Measurements from ENCODE around the gene STXBP4.

Gene STXBP4

DNA sequence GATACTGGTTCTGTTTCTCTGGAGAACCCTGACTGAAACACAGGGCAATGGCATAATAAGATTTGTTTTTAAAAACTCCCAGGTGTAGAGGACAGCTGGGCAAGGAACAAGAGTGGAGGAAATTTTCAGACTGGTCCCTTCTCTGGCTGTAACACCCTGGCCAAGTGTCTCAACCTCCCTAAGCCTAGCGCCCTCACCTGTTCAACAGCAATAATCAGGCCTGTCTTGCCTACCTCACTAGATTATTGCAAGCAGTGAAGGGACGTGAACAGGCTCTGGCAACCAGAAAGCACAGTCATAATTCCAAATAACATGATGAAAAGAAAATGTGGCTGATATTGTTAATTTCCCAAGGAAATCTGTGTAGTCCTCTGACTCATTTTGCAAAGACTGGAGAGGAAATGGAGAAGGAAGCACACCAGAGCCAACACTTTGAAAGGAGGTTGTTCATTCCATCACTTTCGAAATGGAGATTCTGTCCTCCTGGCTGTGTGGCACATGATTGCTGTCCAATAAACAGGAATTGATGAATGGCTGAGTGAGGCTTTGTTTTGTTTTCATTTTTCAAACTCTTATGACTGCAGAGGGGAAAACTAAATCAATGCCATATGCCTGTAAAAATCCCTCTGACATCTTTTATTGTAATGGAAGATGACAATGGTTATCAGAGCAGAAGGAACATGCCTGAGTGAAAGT, 208.7 kb downstream of the STXBP4 start:
- DNase-seq, result no peak

GRCh38 chr17:55177855-55178217, 209.3 kb downstream of the STXBP4 start:
- no peak for DNase-seq

DNA sequence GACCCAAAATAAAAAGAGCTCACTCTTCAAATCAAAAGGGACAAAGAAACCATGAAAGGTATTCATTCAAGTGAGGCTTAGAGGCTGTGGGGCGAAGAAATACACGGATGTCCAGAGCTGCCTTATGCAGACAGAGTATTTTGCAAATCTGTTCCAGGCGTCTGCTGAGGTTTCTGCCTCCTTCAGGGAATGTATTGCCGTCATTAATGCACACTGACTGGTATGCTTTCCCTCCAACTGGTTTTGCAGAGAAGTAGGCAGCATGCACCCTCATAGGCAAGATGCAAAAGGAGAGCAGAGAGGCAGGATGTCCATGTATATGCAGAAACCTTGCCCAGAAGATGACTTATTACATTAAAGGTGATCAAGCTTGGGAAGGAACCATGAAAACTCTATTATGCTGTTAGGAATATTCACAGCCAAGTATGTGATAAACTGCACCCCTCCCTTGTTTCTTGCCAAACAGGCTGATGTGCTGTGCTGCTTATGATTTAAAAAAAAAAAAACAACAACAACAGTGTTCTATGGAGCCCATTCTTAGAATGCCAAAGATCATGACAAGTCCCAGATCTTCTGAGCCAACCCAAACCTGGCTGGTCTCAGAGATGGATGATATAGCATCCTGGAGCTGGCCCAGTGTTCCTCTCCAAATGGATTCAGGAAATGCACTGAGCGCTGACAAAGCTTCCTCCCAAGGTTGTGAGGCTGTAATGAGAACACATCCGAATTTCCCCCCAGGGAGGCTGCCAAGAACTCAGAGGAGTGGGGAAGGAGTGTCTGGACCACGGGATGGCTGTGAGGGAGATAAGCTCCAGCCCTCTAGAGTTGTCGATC, 218.6 kb downstream of the STXBP4 start:
- DNase-seq, result no peak

GRCh38 chr17:55190748-55191147, 222.2 kb downstream of the STXBP4 start:
- no peak for DNase-seq

DNA sequence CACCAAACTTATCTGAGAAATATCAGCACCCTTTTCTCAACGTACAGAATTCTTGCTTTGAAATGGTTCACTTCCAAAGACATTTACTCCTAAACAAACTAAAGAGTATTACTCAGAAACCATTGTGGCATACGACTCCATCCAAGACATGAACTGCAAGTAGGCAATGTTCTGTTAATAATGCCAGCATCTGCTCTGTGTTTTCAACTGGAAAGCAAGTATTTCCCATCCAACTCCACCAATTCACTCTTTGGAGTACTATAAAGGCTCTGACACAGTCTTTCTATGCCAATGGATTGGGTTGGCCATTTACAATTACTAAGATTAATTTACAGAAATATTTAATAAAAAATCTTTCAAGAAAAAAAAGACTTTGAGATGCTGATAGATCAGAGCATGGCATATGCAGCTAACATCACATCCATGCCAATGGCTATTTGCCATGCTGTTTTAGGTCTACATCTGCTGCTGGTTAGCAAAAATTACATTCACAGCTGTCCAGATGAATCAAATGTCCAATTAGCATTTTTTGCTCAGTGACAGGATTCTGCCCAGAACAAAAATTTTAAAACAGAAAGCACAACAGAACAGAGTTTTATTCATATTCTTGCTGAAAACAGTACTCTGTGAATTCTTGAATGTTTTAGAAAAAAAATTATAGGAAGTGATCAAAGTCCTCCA, 230.3 kb downstream of the STXBP4 start:
- no peak for DNase-seq

DNA sequence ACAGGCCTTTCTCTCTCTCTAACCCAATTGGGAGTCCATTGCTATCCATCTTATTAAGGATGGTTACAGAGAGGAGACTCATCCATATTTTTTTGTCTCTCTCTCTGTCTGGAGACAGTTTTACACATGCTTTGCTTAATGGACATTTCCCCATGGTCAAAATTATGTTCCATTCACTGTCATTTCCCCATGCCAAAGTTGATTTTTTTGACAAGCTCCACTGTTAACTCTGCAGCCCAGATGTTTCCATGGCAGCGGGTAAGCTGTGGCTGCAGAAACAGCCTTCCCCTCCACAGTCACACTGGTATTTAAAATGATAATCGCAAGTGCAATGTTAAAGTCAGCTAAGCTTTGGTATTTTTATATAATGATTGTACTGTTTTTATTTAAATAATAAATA, 232.3 kb downstream of the STXBP4 start:
- DNase-seq, result no peak

GRCh38 chr17:55201308-55201932, 232.9 kb downstream of the STXBP4 start:
- no peak for DNase-seq

DNA sequence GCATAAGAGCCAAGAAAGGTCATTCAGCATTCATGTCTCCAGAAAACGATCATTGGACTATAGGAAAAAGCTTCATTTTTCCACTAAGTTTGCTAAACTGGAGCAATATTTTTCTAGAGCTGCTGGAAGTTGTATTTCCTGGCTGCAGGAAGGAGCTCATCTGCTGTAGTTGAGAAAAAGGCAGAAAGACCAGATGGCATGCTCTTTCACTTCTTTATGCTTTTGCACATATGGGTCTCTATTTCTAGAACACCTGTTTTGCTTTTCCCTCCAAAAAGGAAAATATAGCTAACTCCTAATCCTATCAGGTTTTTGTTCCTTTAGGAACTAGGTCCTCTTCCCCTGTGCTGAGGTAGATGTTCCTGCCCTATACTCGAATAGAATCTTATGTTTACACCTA, 234.3 kb downstream of the STXBP4 start:
- no peak for DNase-seq

GRCh38 chr17:55208078-55208812, 239.7 kb downstream of the STXBP4 start:
- DNase-seq, result no peak

DNA sequence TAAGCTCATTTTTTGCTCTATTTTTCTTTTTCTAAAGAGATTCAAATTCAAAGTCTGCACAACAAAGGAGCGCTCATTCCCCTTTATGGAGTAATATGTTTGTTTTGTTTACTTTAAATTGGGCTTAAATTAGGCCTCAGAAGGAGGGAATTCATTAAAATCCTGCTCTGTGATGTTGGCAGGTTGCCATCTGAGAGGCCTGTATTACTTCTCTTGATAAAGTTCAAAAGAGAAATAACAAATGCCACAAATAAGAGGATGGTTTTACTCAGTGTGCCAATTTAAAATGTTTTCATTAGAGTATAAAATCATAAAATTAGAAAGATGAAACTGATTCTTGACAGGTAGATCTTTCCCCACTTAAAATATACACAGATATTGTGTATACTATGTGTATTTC, 241.7 kb downstream of the STXBP4 start:
- no peak for DNase-seq

DNA sequence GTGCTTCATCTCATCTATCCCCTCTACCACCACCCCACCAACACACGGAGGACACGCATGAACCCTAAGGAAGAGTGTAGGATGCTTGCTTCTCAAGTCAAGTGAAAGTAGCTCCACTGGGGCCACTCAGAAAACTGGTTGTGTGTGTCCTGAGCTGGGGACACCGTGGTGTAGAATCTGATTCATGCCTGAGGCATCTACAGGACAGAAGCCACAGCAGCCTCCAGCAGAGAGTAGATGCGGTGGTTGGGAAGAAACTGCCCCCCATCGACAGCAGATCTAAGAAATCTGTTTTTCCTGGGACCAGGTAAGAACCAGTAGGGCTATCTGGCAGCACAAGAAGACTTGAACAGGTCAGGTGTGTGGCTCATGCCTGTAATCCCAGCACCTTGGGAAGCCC, 244.3 kb downstream of the STXBP4 start:
- DNase-seq, result no peak

- DNase-seq, result no peak
Measured at GRCh38 chr17:55215711-55216110, 247.1 kb downstream of the STXBP4 start.

- no peak for DNase-seq
Measured at GRCh38 chr17:55216888-55217287, 248.3 kb downstream of the STXBP4 start.

GRCh38 chr17:55219459-55219858, 250.9 kb downstream of the STXBP4 start:
- no peak for DNase-seq

DNA sequence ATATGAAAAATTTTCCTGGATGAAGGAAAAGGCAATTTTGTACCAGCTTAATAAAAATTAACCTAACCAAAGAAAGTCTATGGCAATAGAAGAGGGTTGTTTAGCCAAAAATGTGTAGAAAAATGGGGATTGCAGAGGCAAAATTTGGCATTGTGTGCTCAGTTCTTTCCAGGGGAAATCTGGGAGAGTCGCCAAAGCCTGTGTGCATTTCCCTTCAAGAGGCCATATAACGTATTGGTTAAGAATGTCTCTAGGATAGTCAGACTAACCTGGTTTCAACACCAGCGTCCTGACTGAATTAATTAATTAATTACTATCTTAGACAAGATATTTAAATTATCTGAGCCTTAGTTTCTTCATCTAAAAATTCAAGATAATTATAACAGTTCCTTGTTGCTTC, 251.4 kb downstream of the STXBP4 start:
- DNase-seq, result no peak
